Activated naive CD8-positive, alpha-beta T cell treated with anti-CD3 and anti-CD28 coated beads, Interleukin-2, amount 10 ng/mL, durations not matched to agents 7 days and 5 days (primary cell): ENCODE data around the gene NEDD4L. TPM values are rescaled to one million over a fixed set of nuclear protein-coding genes. Genes with fewer than 3 reads are reported as not detected.

ENCODE experiments used
- ATAC-seq: fragments of 150-1000 bp; cut with Tn5 transposase; one replicate; pipeline ENCODE4 v1.10.0; 2021; ENCODE audit warnings: low read depth, moderate library complexity
- POLR2A ChIA-PET: fragments of 350-600 bp; sonication (Branson Sonifier 250); formaldehyde crosslinking; loops from one replicate; lab custom pipeline; 2021; ENCODE audit warnings: antibody characterized with exemption; lab: Charles Lee
- DNase-seq: peaks from one replicate; pipeline ENCODE4 v3.0.0; 2021
- H3K27ac Mint-ChIP-seq: one replicate; pipeline ENCODE4 v1.8.0; 2022; ENCODE audit warnings: mild to moderate bottlenecking, mixed read lengths
- H3K27me3 Mint-ChIP-seq: one replicate; pipeline ENCODE4 v1.8.0; 2022; ENCODE audit warnings: mild to moderate bottlenecking, moderate library complexity, mixed read lengths
- H3K36me3 Mint-ChIP-seq: one replicate; pipeline ENCODE4 v1.8.0; 2021; ENCODE audit warnings: mild to moderate bottlenecking, mixed read lengths
- H3K4me1 Mint-ChIP-seq: one replicate; pipeline ENCODE4 v1.8.0; 2021; ENCODE audit warnings: mixed read lengths
- H3K4me3 Mint-ChIP-seq: one replicate; pipeline ENCODE4 v1.8.0; 2022; ENCODE audit warnings: mild to moderate bottlenecking, moderate library complexity, mixed read lengths
- H3K9me3 Mint-ChIP-seq: one replicate; pipeline ENCODE4 v1.8.0; 2021; ENCODE audit warnings: mixed read lengths
- total RNA-seq, 2 experiments: library from RNA; stranded (reverse); gene quantifications; one replicate each; pipeline ENCODE4 v1.2.3, GENCODE V29; 2021

NEDD4L gene
- total RNA-seq, 2 experiments from 2014 or later = 4.4 to 7.4 TPM

DNA sequence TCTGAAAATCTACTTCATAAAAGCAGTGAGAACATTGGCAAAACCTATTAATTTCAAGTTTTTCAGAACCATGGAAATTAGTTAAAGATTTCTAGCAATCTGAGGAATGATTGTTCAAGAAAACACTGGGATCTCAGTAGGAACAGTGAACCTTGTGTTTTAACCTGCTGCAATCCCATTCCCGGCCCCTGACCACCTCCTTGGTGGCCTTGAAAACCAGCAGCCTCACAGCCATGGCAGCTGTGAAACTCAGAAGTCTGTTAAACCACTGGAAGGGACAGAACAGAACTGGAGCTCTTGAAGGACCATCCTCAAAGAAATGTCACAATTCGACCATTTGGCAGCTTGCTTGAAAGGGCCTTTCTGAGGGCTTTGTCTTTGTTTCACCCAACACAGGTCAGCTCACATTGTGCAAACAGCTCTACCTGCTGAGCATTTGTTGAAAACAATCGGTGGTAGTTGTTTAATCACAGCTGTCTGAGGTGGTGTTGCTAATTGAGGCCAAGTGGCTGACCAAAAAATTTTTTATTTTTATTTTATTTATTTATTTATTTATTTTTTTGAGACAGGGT lies 25.8 kb downstream of the NEDD4L start:
- H3K9me3 Mint-ChIP-seq = no peaks in the 10 kb centered on the region

DNA sequence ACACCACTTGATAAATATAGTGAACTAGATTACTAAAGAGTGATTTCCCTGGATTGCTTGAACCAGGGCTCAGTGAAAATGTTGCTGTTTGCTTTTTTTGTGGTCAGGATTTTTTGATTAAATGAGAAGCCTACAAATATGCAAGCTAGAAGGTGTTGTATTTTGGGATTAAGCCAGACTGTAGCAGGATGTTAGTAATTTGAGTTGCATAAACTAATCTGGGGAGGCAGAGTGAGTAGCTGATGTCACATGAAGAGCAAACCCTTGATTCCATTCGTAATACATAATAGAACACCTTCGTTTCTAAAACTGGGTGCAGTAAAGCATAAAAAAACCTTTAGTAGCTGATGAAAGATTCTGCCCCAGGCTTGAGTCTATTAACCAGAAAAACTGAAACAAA lies 32.0 kb downstream of the NEDD4L start:
- H3K36me3 Mint-ChIP-seq = no peaks in the 10 kb centered on the region
- H3K4me1 Mint-ChIP-seq = no peaks in the 10 kb centered on the region
- H3K4me3 Mint-ChIP-seq = no peak overlapping the region
- H3K27me3 Mint-ChIP-seq = no peaks in the 10 kb centered on the region
- POLR2A ChIA-PET = no interaction called here
- H3K27ac Mint-ChIP-seq = no peak overlapping the region
- H3K9me3 Mint-ChIP-seq = no peaks in the 10 kb centered on the region
- DNase-seq = no peak
- no peak for ATAC-seq

More for the DNA sequence above, 25.8 kb downstream of the NEDD4L start:
- Mint-ChIP-seq H3K4me3 (no peak overlapping the region), H3K27me3 (no peaks in the 10 kb centered on the region), H3K27ac (no peak overlapping the region), H3K36me3 (no peaks in the 10 kb centered on the region), H3K4me1 (no peaks in the 10 kb centered on the region)
- DNase-seq (no peak), ATAC-seq (no peak)
- POLR2A ChIA-PET = no interaction called here

DNA sequence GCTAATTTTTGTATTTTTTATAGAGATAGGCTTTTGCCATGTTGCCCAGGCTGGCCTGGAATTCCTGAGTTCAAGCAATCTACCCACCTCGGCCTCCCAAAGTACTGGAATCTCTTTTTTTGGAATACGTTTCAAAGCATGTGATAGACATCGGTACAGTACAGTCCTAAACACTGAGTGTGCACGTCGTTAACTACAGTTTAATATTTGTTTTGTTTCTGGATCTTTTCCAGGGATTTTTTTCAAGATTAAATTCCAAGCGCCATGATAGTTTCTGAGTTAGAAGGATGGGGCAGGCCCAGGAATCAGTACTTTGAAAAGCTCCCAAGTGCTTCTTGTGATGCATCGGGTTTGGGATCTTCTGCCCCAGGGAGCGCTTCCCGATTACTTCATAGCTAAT lies 33.3 kb downstream of the NEDD4L start:
- Mint-ChIP-seq H3K27ac (no peak overlapping the region), H3K36me3 (no peaks in the 10 kb centered on the region), H3K4me3 (no peak overlapping the region), H3K27me3 (no peaks in the 10 kb centered on the region), H3K9me3 (no peaks in the 10 kb centered on the region), H3K4me1 (no peaks in the 10 kb centered on the region)
- DNase-seq (no peak), ATAC-seq (no peak)
- POLR2A ChIA-PET = no interaction called here

DNA sequence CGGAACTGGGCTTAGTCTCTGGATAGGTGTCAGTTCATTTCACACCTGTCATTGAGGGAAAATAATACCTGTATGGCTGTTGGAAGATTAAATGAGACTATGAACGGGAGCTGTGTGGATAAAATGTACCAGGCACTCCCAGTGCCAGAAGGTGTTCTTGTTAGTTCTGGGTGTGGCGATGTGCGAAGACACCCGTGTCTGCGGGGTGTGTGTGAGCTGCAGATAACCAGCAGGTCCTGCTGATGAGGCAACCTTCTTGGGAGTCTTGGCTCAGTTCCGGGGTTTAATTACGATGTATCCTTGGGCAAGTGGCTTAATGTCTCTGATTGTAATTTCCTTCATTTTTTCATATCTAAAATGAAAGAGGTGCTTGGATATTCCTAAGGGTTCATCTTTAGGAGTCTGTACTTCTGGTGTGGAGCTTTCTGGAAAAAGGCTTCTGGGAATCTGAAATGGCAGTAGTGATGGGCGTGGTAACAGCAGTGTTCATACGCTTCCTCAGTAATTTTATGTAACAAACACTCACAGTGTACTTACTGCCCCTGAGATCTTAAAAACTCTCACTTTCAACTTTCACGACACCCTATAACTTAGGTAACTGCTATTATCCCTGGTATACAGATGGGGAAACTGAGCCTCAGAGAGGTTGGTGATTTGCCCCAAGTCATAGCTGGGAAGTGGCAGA lies 35.0 kb downstream of the NEDD4L start:
- H3K4me3 Mint-ChIP-seq = no peak overlapping the region

DNA sequence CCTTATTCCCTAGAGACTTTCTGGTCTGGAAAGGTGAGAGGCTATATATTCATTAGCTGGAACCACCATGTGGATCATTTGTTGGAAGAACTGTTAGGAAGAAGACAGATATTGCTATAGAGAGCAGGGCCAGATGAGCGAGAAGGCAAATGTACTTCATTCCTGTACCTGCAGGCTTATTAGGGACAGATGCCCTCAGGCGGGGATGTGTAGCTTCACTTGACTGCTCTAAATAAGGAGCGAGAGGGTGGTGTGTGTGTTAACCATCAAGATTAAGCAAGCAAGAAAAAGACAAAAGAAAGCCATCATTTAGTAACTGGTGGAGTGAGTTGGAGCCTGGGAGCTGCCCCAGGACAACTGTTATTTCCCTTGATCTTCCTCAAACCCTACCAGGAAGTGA lies 36.4 kb downstream of the NEDD4L start:
- H3K27me3 Mint-ChIP-seq = peaks cover 2% of the 10 kb centered on the region
- H3K4me1 Mint-ChIP-seq = no peaks in the 10 kb centered on the region
- no peaks in the 10 kb centered on the region for H3K9me3 Mint-ChIP-seq
- H3K27ac Mint-ChIP-seq = no peak overlapping the region
- ATAC-seq = no peak
- no peaks in the 10 kb centered on the region for H3K36me3 Mint-ChIP-seq
- POLR2A ChIA-PET = interaction anchor here (0.6 kb wide), 1 partner anchor 1252 kb away, joined by 3 read pairs; no protein-coding TSS in a partner anchor
- DNase-seq = no peak
- H3K4me3 Mint-ChIP-seq = no peak overlapping the region

More for the DNA sequence above, 35.0 kb downstream of the NEDD4L start:
- no peaks in the 10 kb centered on the region for H3K36me3 Mint-ChIP-seq
- H3K4me1 Mint-ChIP-seq = no peaks in the 10 kb centered on the region
- no peaks in the 10 kb centered on the region for H3K27me3 Mint-ChIP-seq
- DNase-seq (no peak), ATAC-seq (no peak)
- POLR2A ChIA-PET = no interaction called here
- no peaks in the 10 kb centered on the region for H3K9me3 Mint-ChIP-seq
- no peak overlapping the region for H3K27ac Mint-ChIP-seq

DNA sequence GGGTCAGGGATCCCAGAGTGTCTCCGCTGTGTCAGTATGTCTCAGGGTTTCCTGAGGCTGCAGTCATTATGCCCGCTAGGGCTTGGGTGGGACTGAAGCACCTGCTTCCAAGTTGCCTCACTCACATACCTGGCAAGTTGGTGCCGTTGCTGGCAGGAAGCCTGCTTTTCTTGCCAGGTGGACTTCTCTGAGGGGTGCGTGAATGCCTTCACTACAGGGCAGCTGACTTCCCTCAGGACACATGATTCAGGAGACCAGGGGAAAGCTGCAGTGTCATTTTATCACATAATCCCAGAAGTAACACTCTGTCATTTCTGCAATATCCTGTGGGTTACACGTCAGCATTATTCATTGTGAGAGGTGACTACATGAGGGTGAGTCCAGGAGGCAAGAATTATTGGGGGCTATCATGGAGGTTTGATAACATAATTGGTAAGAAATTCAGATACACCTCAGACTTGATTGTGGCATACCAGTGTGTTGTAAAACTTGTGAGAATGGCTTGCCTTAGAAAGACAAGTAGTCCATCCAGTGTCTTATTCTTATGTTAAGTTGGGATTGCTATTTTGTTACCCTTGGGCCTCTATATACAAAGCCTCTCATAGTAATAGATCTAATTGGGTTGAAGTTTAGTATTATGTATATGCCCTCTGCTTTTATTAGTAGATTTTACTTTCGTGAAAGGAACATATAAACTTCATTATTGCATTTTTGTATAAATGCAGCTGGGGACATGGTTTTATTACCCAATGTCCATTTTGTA lies 44.1 kb downstream of the NEDD4L start:
- peaks cover 7% of the 10 kb centered on the region for H3K4me1 Mint-ChIP-seq
- no peak overlapping the region for H3K27ac Mint-ChIP-seq
- H3K36me3 Mint-ChIP-seq = peaks cover 2% of the 10 kb centered on the region
- ATAC-seq (no peak), DNase-seq (no peak)
- H3K9me3 Mint-ChIP-seq = peaks cover 1% of the 10 kb centered on the region
- H3K4me3 Mint-ChIP-seq = no peak overlapping the region
- H3K27me3 Mint-ChIP-seq = peaks cover 8% of the 10 kb centered on the region
- POLR2A ChIA-PET = no interaction called here

DNA sequence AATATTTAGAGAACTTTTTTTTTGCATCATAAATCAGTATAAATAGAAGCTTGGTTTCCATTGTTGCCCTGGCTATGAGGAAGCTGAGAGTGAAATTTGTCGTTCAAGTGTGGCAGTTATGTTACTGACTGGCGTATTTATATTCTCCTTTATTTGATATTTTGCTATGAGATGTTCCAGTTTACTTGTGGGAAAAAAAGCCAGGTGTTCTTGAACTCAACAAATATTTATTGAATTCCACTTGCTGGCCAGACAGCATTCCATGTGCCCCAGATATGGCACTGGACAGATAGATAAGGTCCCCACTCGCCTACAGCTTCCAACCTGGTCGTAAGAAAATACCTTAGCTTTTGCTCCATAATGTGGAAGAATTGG lies 44.7 kb downstream of the NEDD4L start:
- POLR2A ChIA-PET = no interaction called here
- Mint-ChIP-seq H3K4me1 (peaks cover 7% of the 10 kb centered on the region), H3K9me3 (peaks cover 1% of the 10 kb centered on the region), H3K27ac (no peak overlapping the region), H3K27me3 (peaks cover 8% of the 10 kb centered on the region), H3K4me3 (no peak overlapping the region), H3K36me3 (peaks cover 2% of the 10 kb centered on the region)
- ATAC-seq = no peak
- no peak for DNase-seq

DNA sequence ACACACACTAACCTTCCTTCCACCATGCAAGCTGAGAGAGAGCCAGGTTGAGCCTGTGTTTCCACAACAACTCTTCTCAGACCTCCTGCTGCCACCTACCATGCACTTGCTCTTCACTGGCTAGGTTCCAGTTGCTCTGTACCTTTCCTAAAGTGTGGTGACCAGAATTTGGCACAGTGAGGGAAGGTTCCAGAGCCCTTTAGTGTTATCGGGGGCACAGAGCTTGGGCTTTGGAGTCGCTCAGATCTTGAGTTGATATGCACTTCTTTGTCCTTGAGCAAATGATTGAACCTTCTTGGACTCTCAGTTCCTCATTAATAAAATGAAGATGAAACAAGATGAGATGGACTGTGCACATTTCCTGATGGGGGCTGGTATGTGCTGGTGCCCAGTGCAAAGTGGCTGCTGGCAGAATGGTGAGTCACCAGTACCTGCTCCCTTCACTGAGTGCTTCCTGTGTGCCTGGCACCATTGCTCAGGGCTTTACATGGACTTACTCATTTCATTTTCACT lies 47.1 kb downstream of the NEDD4L start:
- peaks cover 7% of the 10 kb centered on the region for H3K4me1 Mint-ChIP-seq
- H3K27me3 Mint-ChIP-seq = peaks cover 4% of the 10 kb centered on the region
- peaks cover 2% of the 10 kb centered on the region for H3K36me3 Mint-ChIP-seq
- POLR2A ChIA-PET = no interaction called here
- no peak overlapping the region for H3K4me3 Mint-ChIP-seq
- no peak overlapping the region for H3K27ac Mint-ChIP-seq
- ATAC-seq (no peak), DNase-seq (no peak)
- peaks cover 1% of the 10 kb centered on the region for H3K9me3 Mint-ChIP-seq

DNA sequence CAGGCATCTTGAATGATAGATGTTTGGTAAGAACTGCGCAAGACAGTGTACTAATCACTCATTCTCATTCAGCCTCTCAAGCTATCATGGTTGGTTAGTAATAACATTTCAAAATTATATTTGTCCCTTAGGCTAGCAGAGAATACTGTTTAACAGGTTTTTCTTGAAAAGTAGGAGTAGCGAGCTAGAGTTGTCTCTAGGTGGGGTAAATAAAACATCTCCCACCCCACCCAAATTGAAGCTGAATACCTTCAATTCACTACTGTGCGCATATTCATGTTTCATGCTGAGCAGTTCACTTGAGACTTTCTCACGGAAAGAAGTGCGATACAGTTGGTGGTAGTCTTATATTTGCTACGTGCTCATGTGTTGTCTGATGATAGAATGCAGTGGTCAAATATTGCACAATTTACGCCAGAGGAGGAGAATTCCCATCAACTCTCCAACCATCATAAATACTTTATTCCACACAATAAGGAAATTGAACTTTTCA lies 49.3 kb downstream of the NEDD4L start:
- Mint-ChIP-seq H3K4me1 (peaks cover 4% of the 10 kb centered on the region), H3K36me3 (no peaks in the 10 kb centered on the region), H3K4me3 (no peak overlapping the region), H3K27me3 (no peaks in the 10 kb centered on the region), H3K9me3 (peaks cover 1% of the 10 kb centered on the region), H3K27ac (no peak overlapping the region)
- ATAC-seq = no peak
- POLR2A ChIA-PET = no interaction called here
- DNase-seq = no peak

DNA sequence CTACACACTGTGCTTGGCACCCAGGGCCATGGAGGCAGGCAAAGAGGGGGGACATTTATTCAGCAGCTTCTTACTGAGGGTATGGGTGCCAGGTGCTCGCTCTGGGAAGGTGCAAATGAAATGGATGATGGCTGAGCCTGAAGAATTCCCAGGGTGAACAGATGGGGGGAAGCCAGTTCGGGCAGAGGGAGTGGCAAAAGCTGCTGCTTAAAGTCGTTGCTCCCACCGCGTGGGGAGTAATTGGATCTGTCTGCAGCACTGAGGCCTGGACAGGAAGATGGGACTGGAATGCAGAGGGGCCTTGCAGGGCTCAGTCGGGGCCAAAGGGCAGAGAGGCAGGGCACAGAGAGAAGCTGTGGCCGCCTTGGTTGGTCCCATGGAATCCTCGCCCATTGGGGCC lies 51.2 kb downstream of the NEDD4L start:
- H3K9me3 Mint-ChIP-seq = peaks cover 1% of the 10 kb centered on the region
- H3K4me1 Mint-ChIP-seq = peaks cover 4% of the 10 kb centered on the region
- H3K36me3 Mint-ChIP-seq = no peaks in the 10 kb centered on the region
- no peak overlapping the region for H3K27ac Mint-ChIP-seq
- ATAC-seq = no peak
- H3K4me3 Mint-ChIP-seq = no peak overlapping the region
- no peaks in the 10 kb centered on the region for H3K27me3 Mint-ChIP-seq
- no peak for DNase-seq
- POLR2A ChIA-PET = interaction anchor here (0.6 kb wide), 1 partner anchor 33 kb away, joined by 3 read pairs; no protein-coding TSS in a partner anchor

DNA sequence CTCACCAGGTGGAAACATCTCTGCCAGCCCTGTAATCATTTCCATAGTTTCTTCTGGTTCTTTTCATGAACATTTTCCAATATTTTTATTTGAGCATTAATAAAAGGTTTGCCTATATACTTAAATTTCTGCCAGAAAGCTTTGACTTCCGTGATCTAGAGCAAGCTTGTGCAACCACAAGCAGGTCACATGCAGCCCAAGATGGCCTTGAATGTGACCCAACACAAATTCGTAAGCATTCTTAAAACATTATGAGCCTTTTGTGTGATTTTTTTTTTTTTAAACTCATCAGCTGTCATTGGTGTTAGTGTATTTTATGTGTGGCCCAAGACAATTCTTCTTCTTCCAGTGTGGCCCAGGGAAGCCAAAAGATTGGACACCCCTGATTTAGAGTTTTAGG lies 51.6 kb downstream of the NEDD4L start:
- H3K4me3 Mint-ChIP-seq = no peak overlapping the region

DNA sequence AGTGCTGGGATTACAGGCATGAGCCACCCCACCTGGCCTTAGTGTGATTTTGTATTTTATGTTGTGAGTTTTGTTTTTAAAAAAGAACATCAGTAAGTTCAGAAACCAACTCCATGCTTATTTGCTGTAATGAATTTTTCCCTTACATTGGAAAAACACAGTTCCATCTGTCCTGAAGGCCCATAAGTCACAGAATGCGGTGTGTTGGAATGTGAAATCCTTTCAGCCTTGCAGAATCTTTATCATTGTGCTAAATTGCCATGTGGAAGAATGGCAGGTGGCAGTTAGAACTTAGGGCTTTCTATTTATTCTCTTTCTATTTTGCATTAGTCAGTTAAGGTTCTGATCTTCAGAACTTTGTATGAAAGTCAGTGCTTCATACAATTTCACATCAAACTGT lies 52.6 kb downstream of the NEDD4L start:
- H3K36me3 Mint-ChIP-seq = no peaks in the 10 kb centered on the region
- H3K27ac Mint-ChIP-seq = no peak overlapping the region
- no peak for ATAC-seq
- no peaks in the 10 kb centered on the region for H3K4me1 Mint-ChIP-seq
- no peak overlapping the region for H3K4me3 Mint-ChIP-seq
- POLR2A ChIA-PET = no interaction called here
- DNase-seq = no peak
- no peaks in the 10 kb centered on the region for H3K27me3 Mint-ChIP-seq
- no peaks in the 10 kb centered on the region for H3K9me3 Mint-ChIP-seq

More for the DNA sequence above, 51.6 kb downstream of the NEDD4L start:
- POLR2A ChIA-PET = interaction anchor here (0.6 kb wide), 1 partner anchor 33 kb away, joined by 3 read pairs; no protein-coding TSS in a partner anchor
- no peak for ATAC-seq
- H3K4me1 Mint-ChIP-seq = peaks cover 4% of the 10 kb centered on the region
- no peaks in the 10 kb centered on the region for H3K36me3 Mint-ChIP-seq
- H3K27me3 Mint-ChIP-seq = no peaks in the 10 kb centered on the region
- H3K27ac Mint-ChIP-seq = no peak overlapping the region
- DNase-seq = no peak
- peaks cover 1% of the 10 kb centered on the region for H3K9me3 Mint-ChIP-seq

DNA sequence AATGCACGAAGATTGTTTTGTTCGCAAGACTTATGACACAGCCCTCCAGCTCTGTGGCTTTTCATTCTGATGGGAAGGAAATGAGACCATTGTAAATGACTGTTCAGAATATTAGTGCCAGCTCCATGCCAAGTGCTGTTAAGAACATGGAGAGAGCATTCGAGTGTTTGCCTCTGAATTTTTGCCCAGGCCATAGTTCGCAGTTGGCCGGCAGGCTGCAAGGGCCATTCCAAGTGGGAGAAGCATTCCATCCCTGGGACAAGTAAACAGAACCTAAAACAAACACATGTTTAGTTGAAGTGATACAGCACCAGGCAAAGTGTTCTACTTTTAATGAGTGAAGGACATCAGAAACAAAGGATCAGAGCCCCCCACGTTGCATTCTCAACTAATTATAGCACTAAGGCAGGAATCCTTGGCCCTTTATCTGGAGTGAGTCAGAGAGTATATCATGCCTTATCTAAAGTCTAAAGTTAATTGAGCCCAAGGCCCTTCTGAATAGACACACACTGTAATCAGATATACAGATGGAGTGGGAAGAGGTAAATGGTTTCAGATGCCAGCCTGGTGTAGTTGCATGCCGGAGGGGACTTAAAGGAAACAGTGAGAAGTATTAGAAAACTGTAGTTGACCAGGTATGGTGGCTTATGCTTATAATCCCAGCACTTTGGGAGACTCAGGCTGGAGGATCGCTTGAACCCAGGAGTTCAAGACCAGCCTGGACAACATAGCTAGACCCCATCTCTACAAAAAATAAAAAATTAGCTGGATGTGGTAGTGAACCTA lies 53.3 kb downstream of the NEDD4L start:
- ATAC-seq (no peak), DNase-seq (no peak)
- Mint-ChIP-seq H3K27ac (no peak overlapping the region), H3K27me3 (no peaks in the 10 kb centered on the region), H3K36me3 (no peaks in the 10 kb centered on the region), H3K4me3 (no peak overlapping the region), H3K4me1 (no peaks in the 10 kb centered on the region), H3K9me3 (no peaks in the 10 kb centered on the region)
- POLR2A ChIA-PET = no interaction called here
